ENCODE data around the gene STS.

The STS gene

GRCh38 chrX:7156879-7157278 is 9.4 kb downstream of the STS start:
- H3K36me3 ChIP-seq (ENCODE audit: control insufficient read depth, insufficient read depth, low read length), result no peaks in the 10 kb centered on the region
- no peak overlapping the region for H3K56ac ChIP-seq (ENCODE audit: low read length)
- H2BK15ac ChIP-seq (replicated peaks; ENCODE audit: low read depth), result no peak overlapping the region
- H3K79me1 ChIP-seq (ENCODE audit: low read length), result no peaks in the 10 kb centered on the region
- H3K4ac ChIP-seq (ENCODE audit: low read depth, low read length), result no peak overlapping the region
- H3K23ac ChIP-seq (ENCODE audit: low read length), result no peak overlapping the region
- WGBS (ENCODE audit: extremely low coverage, insufficient coverage, low lambda C conversion rate), result no CpG with 5 or more reads among the region's 3 CpGs
- H3K9ac ChIP-seq (ENCODE audit: low read length), result no peak overlapping the region
- no peak overlapping the region for H3K4me2 ChIP-seq (ENCODE audit: low read length)
- H3K4me3 ChIP-seq (ENCODE audit: low read length), result no peak overlapping the region
- H4K5ac ChIP-seq (ENCODE audit: low read length), result no peak overlapping the region
- no peak overlapping the region for H3K27ac ChIP-seq (ENCODE audit: low read depth, low read length)
- H3K79me2 ChIP-seq (ENCODE audit: control insufficient read depth, insufficient read depth, low read length), result no peaks in the 10 kb centered on the region
- H3K18ac ChIP-seq (ENCODE audit: low read length), result no peak overlapping the region
- H3K4me1 ChIP-seq (ENCODE audit: control insufficient read depth, low read depth, low read length), result no peaks in the 10 kb centered on the region
- no peak for DNase-seq
- H2BK120ac ChIP-seq (ENCODE audit: low read depth, low read length), result no peak overlapping the region
- no peak overlapping the region for H2AK5ac ChIP-seq (ENCODE audit: low read length)
- H4K8ac ChIP-seq (ENCODE audit: low read depth, low read length), result no peak overlapping the region
- no peak overlapping the region for H2BK5ac ChIP-seq (ENCODE audit: low read length)
- H3K27me3 ChIP-seq (ENCODE audit: insufficient read depth, low read length, poor library complexity), result no peaks in the 10 kb centered on the region

- H3K36me3 ChIP-seq (ENCODE audit: control insufficient read depth, insufficient read depth, low read length), result no peaks in the 10 kb centered on the region
- no peak overlapping the region for H3K9ac ChIP-seq (ENCODE audit: low read length)
- no peak overlapping the region for H2BK15ac ChIP-seq (replicated peaks; ENCODE audit: low read depth)
- DNase-seq, result peak; percentile 40
- H3K56ac ChIP-seq (ENCODE audit: low read length), result no peak overlapping the region
- H3K27me3 ChIP-seq (ENCODE audit: insufficient read depth, low read length, poor library complexity), result no peaks in the 10 kb centered on the region
- no peak overlapping the region for H2BK5ac ChIP-seq (ENCODE audit: low read length)
- no peaks in the 10 kb centered on the region for H3K79me2 ChIP-seq (ENCODE audit: control insufficient read depth, insufficient read depth, low read length)
- H2BK120ac ChIP-seq (ENCODE audit: low read depth, low read length), result no peak overlapping the region
- no peak overlapping the region for H3K4ac ChIP-seq (ENCODE audit: low read depth, low read length)
- H3K23ac ChIP-seq (ENCODE audit: low read length), result no peak overlapping the region
- no peak overlapping the region for H3K4me3 ChIP-seq (ENCODE audit: low read length)
- no peak overlapping the region for H3K18ac ChIP-seq (ENCODE audit: low read length)
- no peak overlapping the region for H2AK5ac ChIP-seq (ENCODE audit: low read length)
- H4K8ac ChIP-seq (ENCODE audit: low read depth, low read length), result no peak overlapping the region
- WGBS (ENCODE audit: extremely low coverage, insufficient coverage, low lambda C conversion rate), result no CpG with 5 or more reads among the region's 5 CpGs
- no peak overlapping the region for H3K4me2 ChIP-seq (ENCODE audit: low read length)
- H4K5ac ChIP-seq (ENCODE audit: low read length), result no peak overlapping the region
- H3K79me1 ChIP-seq (ENCODE audit: low read length), result no peaks in the 10 kb centered on the region
- H3K27ac ChIP-seq (ENCODE audit: low read depth, low read length), result no peak overlapping the region
- no peaks in the 10 kb centered on the region for H3K4me1 ChIP-seq (ENCODE audit: control insufficient read depth, low read depth, low read length)
Observed at GRCh38 chrX:7158468-7158990, 11.0 kb downstream of the STS start.

GRCh38 chrX:7159149-7159861 is 11.8 kb downstream of the STS start:
- no peak overlapping the region for H3K27ac ChIP-seq (ENCODE audit: low read depth, low read length)
- no CpG with 5 or more reads among the region's 7 CpGs for WGBS (ENCODE audit: extremely low coverage, insufficient coverage, low lambda C conversion rate)
- H3K36me3 ChIP-seq (ENCODE audit: control insufficient read depth, insufficient read depth, low read length), result no peaks in the 10 kb centered on the region
- no peaks in the 10 kb centered on the region for H3K79me2 ChIP-seq (ENCODE audit: control insufficient read depth, insufficient read depth, low read length)
- DNase-seq, result no peak
- no peak overlapping the region for H4K5ac ChIP-seq (ENCODE audit: low read length)
- no peak overlapping the region for H2BK15ac ChIP-seq (replicated peaks; ENCODE audit: low read depth)
- H3K18ac ChIP-seq (ENCODE audit: low read length), result no peak overlapping the region
- no peak overlapping the region for H3K4ac ChIP-seq (ENCODE audit: low read depth, low read length)
- no peak overlapping the region for H3K4me2 ChIP-seq (ENCODE audit: low read length)
- H4K8ac ChIP-seq (ENCODE audit: low read depth, low read length), result no peak overlapping the region
- no peak overlapping the region for H2AK5ac ChIP-seq (ENCODE audit: low read length)
- no peak overlapping the region for H3K56ac ChIP-seq (ENCODE audit: low read length)
- H3K4me3 ChIP-seq (ENCODE audit: low read length), result no peak overlapping the region
- H3K4me1 ChIP-seq (ENCODE audit: control insufficient read depth, low read depth, low read length), result no peaks in the 10 kb centered on the region
- no peaks in the 10 kb centered on the region for H3K27me3 ChIP-seq (ENCODE audit: insufficient read depth, low read length, poor library complexity)
- no peak overlapping the region for H3K23ac ChIP-seq (ENCODE audit: low read length)
- no peak overlapping the region for H3K9ac ChIP-seq (ENCODE audit: low read length)
- H3K79me1 ChIP-seq (ENCODE audit: low read length), result no peaks in the 10 kb centered on the region
- no peak overlapping the region for H2BK5ac ChIP-seq (ENCODE audit: low read length)
- no peak overlapping the region for H2BK120ac ChIP-seq (ENCODE audit: low read depth, low read length)

- DNase-seq, result peak; percentile 58
- Histone ChIP-seq H2BK15ac (replicated peaks; ENCODE audit: low read depth) (no peak overlapping the region), H2BK120ac (ENCODE audit: low read depth, low read length) (no peak overlapping the region), H3K79me2 (ENCODE audit: control insufficient read depth, insufficient read depth, low read length) (no peaks in the 10 kb centered on the region), H2BK5ac (ENCODE audit: low read length) (no peak overlapping the region), H3K27me3 (ENCODE audit: insufficient read depth, low read length, poor library complexity) (no peaks in the 10 kb centered on the region), H3K27ac (ENCODE audit: low read depth, low read length) (no peak overlapping the region), H3K9ac (ENCODE audit: low read length) (no peak overlapping the region), H3K18ac (ENCODE audit: low read length) (no peak overlapping the region), H4K5ac (ENCODE audit: low read length) (no peak overlapping the region), H3K4ac (ENCODE audit: low read depth, low read length) (no peak overlapping the region), H3K56ac (ENCODE audit: low read length) (no peak overlapping the region), H3K4me1 (ENCODE audit: control insufficient read depth, low read depth, low read length) (no peaks in the 10 kb centered on the region), H2AK5ac (ENCODE audit: low read length) (no peak overlapping the region), H3K79me1 (ENCODE audit: low read length) (no peaks in the 10 kb centered on the region), H3K4me2 (ENCODE audit: low read length) (no peak overlapping the region), H3K4me3 (ENCODE audit: low read length) (no peak overlapping the region), H3K36me3 (ENCODE audit: control insufficient read depth, insufficient read depth, low read length) (no peaks in the 10 kb centered on the region), H3K23ac (ENCODE audit: low read length) (no peak overlapping the region), H4K8ac (ENCODE audit: low read depth, low read length) (no peak overlapping the region)
- WGBS (ENCODE audit: extremely low coverage, insufficient coverage, low lambda C conversion rate), result no CpG with 5 or more reads among the region's 1 CpG
Observed at GRCh38 chrX:7163146-7163677, 15.7 kb downstream of the STS start.

DNA sequence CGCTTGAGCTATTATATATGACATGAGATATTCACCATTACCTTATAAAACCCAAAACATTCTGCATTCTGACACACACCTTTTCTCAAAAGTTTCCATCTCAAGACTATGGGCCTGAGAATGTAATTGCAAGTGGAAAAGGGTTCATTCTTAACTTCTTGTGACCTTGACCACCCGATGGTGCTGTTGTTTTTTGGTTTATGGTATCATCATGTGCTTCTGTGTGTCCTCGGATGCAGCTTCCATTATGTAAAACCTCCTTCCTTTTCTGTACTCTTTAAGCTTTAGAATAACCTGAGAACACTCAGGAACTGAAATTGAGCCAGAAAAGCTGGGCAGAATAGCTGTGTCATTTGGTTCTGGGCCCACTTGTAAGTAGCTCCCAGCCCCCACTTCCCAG is 16.7 kb downstream of the STS start:
- no CpG with 5 or more reads among the region's 3 CpGs for WGBS (ENCODE audit: extremely low coverage, insufficient coverage, low lambda C conversion rate)
- Histone ChIP-seq H3K56ac (ENCODE audit: low read length) (no peak overlapping the region), H2BK5ac (ENCODE audit: low read length) (no peak overlapping the region)

More for the DNA sequence above, 16.7 kb downstream of the STS start:
- Histone ChIP-seq H3K27ac (ENCODE audit: low read depth, low read length) (no peak overlapping the region), H4K8ac (ENCODE audit: low read depth, low read length) (no peak overlapping the region), H4K5ac (ENCODE audit: low read length) (no peak overlapping the region), H3K4me2 (ENCODE audit: low read length) (no peak overlapping the region), H3K23ac (ENCODE audit: low read length) (no peak overlapping the region), H3K4me3 (ENCODE audit: low read length) (no peak overlapping the region), H3K79me2 (ENCODE audit: control insufficient read depth, insufficient read depth, low read length) (no peaks in the 10 kb centered on the region), H2BK120ac (ENCODE audit: low read depth, low read length) (no peak overlapping the region), H3K9ac (ENCODE audit: low read length) (no peak overlapping the region), H3K4ac (ENCODE audit: low read depth, low read length) (no peak overlapping the region), H3K27me3 (ENCODE audit: insufficient read depth, low read length, poor library complexity) (no peaks in the 10 kb centered on the region), H3K36me3 (ENCODE audit: control insufficient read depth, insufficient read depth, low read length) (no peaks in the 10 kb centered on the region), H3K4me1 (ENCODE audit: control insufficient read depth, low read depth, low read length) (no peaks in the 10 kb centered on the region), H2BK15ac (replicated peaks; ENCODE audit: low read depth) (no peak overlapping the region), H2AK5ac (ENCODE audit: low read length) (no peak overlapping the region), H3K18ac (ENCODE audit: low read length) (no peak overlapping the region), H3K79me1 (ENCODE audit: low read length) (no peaks in the 10 kb centered on the region)
- DNase-seq, result peak; percentile 8
